HG03095 (cell line): Measurements from ENCODE around the gene ATPAF1.

ENCODE experiments used
- ATAC-seq: cut with Tn5 transposase; IDR thresholded peaks from one replicate; pipeline ENCODE4 v1.9.1; 2021; ENCODE audit warnings: moderate library complexity; ENCODE audit not compliant: unreplicated experiment

Gene ATPAF1

DNA sequence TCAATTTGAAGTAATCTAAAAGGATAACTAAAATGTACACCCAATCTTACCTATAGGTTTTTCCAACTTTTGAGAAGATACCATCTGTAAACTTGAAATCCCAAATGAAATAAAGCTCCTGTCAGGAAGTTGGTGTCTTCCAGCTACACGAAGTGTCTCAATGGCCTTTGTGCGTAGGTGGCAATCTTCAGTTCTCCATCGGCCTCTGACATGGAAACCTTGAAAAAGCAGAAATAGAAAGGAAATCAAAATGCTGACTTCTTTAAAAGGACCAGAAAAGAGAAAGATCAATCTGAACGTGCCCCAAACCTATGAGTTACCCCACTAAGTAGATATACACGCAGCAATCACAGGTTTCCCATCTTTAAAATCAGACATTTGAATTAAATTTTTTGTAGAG is 74.1 kb downstream of the ATPAF1 start:
- no peak for ATAC-seq

DNA sequence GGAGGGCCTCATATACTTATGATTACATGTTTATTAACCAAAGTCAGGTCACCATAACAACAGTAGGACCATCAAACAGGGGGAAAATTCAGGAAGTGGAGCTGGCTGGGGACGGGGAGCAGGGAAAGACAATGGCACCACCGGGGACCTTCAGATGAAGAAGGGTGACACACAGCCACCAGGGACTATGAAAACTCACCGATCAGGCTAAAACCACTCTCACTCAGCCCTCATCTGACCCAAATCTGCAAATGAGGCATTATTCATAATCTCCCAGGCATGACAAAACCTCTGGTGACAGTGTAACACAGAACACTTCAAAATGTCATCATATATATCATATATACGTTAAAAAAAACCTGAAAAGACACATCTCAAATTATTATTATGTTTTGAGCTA is 75.3 kb downstream of the ATPAF1 start:
- no peak for ATAC-seq

DNA sequence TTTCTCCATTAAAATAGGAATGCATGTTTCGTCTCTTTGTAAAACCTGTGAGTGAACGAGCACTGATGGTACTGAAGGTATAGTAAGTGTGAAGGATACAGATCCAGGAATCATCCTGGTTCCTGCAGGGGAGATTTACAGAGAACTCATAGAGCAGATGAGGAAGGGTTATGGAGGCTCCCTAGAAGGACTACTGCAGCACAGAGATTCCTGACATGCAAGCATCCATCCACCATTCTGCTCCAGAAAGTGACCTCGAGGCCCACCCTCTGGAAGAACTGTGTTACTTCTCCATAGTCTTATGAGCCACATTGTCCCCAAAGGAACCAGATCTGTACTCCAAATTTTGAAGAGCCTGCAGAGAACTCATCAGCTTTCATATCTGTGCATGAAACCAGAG is 78.6 kb downstream of the ATPAF1 start:
- no peak for ATAC-seq

DNA sequence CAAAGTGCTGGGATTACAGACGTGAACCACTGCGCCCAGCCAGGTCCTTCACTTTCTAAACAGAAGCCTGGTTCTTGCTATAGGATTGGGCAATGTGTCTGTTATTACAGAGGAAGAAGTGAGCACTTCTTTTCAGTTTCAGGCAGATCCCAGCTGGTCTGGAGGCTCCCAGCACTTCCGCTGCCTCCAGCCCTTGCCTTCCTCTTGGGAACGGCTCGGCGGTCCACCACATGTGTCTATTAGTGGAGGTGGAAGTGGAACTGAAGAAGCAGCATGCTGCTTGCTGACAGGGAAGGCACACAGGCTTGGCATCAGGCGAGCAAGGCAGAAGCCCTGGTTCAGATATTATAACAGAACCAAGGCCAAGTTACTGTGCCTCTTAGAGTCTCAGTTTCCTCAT is 81.1 kb downstream of the ATPAF1 start:
- no peak for ATAC-seq

DNA sequence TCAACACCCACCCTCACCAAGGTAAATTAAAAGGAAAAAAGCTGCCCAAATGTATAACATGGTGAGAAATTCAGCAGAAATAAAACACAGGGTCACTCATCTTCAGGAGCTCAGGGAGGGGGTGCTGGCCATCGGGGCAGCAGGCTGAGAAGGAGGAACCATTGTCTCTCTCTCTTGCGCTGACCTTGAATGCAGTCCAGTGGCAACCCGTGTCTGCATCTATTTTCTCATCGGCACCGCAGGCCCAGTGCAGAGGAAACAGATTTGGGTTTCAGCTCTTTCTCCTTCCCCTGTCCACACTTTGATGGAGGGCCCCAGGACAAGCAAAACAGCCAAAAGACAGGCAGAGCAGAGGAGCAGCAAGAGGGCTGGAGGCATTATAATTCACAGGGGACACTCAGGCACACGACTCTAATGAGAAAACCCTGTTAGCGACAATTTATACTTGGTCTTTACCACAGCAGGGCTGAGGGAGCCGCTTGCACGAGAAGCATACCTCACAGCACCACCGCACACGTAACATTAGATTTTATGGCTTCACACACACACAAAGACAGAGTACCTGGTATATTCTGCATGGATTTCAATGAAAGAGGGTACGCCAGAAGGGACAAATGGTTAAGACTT is 82.7 kb downstream of the ATPAF1 start:
- ATAC-seq: no peak

DNA sequence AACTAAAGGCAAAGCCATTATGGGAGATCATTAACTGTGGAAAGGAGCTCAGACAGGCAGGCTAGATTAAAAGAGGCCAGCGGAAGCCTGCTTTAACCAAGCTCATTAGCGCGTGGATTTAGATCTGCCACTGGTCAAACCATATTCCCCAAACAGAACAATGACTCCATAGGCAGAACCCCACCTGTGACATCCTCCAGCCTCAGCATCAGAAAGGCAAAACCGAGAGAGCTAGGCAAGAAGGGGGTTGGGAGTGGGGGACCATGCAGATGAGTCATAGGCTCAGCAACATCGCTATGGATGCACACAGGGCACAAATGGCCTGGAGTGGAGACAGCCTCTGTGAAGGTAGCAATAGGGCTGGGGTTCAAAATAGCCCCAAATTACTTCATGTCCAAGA is 84.7 kb downstream of the ATPAF1 start:
- ATAC-seq: no peak

DNA sequence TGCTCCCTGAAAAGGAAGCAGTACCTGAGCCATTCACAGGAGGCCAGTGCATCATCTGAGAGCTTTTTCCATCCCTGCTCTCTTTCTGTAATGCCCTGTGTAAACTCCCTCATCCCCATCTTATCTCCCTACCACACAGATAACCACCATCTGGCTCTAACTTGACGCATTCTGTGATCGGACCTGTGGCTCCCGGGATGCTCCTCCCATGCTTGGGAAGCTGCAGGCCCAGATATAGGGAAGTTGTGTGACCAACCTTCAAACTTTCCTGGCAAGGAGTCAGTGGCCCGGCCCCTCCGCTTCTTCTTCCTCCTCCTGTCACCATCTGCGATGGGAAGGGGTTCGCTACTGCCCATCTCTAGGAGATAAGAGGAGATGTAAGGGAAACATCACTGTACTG is 85.2 kb downstream of the ATPAF1 start:
- ATAC-seq: no peak
